CD4-positive, alpha-beta T cell treated with Interleukin-6 for 4 hours (primary cell): ENCODE data around the gene MMP17.
"Not testable (repeated sequence)": the region's sequence is repeated elsewhere in the genome, so short reads cannot be mapped to it uniquely, and the experiment has no call there.

ENCODE experiments used
- DNase-seq: peaks from one replicate; pipeline ENCODE4 v3.0.0-alpha.2; 2020; ENCODE audit warnings: mixed read lengths

MMP17 gene

DNA sequence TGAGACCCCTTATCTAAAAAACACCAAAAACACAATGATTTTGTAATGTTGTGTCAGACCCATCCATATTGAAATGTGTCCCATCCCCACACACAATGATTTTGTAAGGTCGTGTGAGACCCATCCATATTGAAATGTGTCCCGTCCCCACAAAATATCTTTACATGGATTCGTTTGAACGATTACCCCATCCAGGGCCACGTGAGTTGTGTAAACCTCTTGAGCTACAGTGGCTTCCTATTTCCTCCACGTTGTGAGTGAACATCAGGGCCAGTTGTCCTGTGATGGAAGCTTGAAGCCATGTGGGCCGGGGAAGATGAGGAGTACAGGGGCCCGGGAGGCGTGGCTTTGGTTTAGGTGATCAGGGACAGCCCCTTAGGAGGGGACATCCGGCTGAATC, 39.3 kb downstream of the MMP17 start:
- DNase-seq, result no peak

DNA sequence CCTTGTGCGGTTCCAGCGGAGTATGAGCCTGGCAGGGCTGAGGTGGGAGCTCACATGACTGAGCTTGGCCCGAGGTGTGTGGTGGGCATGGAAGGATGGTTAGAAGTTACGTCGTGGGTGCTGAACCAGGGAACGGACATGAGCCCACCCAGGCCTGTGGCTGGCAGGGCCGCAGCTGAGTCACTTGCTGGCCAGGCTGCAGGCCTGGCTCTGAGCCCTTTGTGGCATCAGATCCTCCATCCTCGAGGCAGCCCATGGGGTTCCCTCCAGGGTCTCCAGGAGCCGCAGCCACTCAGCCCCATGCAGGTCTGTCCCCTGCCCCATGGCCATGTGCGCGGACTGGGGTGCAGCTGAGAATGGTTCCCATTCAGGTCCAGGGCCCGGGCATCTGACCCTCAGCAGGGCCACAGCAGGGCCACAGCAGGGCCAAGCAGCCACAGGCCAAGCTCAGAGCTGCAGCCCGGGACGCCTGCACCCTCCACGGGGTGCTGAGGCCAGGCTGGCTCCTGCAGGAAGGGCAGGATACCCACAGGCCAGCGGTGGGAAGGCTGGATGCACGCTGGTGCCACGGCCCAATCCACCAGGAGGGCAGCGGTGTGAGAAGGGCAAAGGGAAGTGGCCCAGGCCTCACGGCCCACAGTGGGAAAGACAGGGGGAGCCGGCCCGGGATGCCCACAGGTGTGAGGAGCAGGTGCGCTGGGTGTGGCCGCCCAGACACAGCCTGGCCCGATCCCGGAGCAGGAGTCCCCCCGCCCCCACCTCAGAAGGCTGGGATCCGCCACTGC, 39.9 kb downstream of the MMP17 start:
- DNase-seq, result no peak

DNA sequence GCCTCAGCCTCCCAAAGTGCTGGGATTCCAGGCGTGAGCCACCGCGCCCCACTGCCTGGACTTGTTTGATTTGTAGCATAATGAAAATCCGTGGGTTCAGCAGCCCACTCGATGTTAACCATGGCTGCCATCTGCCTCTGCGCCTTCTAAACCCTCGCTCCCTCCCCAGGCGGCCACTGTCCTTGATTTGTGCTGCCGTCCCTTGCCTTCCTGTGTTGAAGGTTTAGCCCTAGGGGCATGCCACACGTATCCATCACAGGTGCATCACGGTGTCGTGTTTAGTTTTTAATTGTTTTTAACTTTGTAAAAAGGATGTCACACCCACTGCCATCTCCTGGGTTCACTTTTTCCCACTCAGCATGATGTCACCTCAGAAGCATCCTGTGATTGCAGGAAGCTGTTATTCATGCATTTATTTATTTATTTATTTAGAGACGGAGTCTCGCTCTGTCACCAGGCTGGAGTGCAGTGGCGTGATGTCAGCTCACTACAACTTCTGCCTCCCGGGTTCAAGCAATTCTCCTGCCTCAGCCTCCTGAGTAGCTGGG, 41.8 kb downstream of the MMP17 start:
- DNase-seq, result no peak

DNA sequence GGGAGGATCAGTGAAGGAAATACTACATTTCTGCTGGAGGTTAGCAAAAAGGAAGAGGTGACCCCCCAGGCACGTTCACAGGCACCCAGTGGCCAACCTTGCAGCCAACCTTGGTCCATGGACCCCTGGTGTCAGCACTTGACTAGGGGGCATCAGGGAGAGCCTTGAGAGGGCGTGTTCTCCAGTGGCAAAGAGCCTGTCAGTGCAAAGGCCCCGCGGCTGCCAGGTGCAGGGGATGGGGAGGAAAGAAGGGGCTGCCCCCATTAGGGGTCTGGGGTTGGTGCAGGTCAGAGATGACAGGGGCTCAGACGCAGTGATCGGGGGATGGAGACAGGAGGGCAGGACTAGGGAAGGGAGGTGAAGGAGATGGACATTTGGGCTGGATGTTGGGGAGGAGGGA, 43.5 kb downstream of the MMP17 start:
- DNase-seq, result no peak

DNA sequence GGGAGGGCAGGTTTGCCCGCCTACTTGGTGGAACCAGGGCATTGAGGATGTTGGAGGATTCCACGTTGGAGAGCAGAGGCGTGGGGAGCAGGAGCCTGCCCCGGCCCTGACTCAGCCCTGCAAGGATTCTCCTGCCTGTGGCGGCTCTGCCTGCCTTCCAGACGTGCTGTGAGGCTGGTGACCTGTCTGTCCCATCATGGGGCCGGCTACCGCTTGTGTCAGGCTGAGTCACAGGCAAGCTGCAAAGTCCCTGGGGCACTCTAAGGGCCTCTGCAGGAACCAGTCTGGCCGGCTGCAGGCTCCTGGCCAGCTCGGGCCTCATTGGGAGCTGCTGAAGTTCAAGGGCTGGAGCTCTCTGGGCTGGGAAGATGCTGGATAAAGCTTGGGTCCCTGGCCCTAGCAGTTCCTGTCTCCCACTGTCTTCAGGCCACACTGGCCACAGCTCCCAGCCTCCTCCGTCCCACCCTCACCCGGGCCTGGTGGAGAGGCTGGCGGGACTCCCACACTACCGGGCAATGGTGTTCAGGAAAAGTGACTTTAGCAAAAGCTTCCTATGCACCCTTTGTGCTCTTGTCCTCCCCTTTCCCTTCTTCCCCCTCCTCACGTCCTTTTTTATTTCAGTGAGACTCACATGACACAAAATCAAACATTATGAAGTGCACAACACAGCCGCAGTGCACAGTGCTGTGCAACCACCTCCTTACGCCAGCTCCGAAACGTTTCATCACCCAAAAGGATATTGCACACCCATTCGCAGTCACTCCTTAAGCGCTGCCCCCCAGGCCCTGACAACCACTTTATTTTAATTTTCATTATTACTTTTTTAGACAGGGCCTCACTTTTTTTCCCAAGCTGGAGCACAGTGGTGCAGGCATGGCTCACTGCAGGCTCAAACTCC, 44.2 kb downstream of the MMP17 start:
- no peak for DNase-seq

DNA sequence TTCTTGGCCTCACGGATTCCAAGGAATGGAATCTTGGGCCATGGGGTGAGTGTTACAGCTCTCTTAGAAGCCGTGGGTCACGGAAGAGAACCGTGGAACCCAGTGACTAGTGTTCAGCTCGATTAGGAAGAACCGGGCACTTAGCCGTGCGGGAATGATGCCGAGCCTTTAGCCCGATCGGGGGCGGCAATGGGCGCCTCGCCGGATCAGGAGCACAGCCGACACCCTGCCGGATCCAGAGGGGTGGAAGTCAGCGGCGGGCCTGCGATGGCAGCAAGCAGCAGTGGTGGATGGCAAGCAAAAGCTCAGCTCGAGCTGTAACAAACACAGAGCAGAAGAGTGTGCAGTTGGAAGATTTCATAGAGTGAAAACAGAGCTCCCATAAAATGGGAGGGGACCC, 45.1 kb downstream of the MMP17 start:
- DNase-seq, result no peak

DNA sequence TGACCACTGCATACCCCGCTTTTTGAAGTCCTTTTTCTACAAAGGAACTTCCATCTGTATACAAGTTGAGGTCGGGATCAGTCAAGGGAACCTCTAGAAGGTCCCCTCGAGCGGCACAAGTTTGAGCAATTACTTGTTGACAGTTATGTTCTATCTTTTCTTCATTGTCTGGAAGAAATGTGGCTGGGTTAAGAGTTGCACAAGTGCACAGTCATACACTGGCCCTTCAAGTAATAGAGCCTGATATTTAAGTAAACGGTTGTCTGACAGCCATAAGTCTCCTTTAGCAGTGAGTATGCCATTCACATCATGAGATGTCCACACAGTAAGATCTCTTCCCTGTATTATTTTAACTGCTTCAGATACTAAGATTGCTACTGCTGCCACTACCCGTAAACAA, 46.8 kb downstream of the MMP17 start:
- not testable (repeated sequence) for DNase-seq

DNA sequence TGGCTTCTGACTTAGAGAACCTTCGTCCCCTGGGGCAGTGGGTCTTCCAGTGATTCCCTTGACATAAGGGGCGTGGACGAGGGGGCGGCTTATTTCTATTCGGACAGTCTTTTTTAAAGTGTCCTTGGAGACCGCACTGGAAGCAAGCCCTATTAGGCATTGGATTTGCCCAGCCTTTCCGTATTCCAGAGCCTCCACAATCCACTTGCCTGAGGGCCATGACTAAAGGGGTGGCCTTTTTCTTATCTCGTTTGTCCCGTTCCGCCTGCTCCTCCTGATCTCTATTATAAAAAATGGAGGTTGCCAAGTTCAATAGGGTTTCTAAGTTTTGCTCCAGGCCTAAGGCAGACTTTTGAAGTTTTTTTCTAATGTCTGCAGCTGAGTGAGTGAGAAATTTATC, 49.0 kb downstream of the MMP17 start:
- DNase-seq, result not testable (repeated sequence)

DNA sequence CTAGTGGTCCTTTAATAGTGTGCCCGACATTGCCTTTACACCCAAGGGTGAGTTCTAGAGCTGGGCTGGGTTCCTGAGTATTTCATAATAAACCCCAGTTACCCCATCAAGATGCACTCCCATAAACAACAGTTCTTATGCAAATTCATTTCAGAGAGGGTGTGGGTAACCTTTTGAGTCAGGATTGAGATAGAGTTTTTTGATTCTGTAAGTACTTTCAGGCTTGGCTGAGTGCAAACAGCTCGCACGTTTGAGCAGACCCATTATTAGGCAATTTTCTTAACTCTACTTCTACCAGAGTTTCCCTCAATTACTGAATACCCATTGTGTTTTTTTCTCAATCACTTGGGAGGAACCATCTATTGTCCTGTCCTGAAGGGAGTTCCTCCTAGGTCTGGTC, 50.2 kb downstream of the MMP17 start:
- not testable (repeated sequence) for DNase-seq

DNA sequence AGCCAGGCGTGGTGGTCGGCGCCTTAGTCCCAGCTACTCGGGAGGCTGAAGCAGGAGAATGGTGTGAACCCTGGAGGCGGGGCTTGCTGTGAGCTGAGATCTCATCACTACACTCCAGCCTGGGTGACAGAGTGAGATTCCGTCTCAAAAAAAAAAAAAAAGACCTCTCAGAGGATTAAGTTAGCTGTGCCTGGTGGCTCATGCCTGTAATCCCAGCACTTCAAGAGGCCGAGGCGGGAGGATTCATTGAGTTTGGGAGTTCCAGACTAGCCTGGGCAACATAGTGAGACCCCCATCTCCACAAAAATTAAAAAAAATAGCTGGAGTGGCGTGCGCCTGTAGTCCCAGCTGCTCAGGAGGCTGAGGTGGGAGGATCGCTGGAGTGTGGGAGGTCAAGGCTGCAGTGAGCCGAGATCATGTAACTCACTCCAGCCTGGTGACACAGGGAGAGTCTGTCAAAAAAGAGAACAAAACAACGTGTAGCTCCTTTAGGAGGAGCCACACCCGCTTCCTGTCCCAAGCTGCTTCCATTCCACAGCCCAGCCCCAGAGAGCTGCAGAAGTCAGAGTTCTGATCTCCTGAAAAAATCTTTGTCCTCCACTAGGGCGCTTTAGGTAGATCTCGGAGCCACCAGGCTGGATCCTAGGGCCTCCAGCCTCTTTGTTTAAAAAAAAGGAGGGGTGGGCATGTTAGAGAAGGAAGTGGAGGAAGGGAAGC, 54.8 kb downstream of the MMP17 start:
- no peak for DNase-seq

DNA sequence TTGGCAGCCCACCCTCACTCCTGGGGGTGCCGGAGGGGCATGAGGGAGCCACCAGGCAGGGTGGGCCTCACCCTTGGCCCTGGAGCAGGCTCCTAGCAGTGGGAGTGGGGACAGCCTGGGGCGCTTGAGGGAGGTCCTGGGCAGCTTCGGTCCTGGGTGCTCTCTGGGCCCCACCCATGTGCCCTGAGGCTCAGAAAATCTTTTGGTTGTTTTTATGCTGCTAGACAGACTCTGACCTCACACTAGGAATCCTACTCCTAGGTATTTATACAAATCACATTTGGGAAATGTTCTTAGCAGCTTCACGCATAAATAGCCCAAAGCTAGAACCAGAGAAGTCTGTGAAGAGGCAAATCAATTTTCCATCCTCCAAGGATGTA, 55.3 kb downstream of the MMP17 start:
- no peak for DNase-seq

DNA sequence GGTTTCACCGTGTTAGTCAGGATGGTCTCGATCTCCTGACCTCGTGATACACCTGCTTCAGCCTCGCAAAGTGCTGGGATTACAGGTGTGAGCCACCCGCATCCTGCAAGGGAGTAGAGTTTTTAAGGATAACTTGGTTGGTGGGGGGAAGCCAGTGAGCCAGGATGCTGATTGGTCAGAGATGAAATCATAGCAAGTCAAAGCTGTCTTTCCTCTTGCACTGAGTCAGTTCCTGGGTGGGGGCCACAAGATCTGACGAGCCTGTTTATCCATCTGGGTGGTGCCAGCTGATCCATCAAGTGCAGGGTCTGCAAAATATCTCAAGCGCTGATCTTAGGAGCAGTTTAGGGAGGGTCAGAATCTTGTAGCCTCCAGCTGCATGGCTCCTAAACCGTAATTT, 56.9 kb downstream of the MMP17 start:
- not testable (repeated sequence) for DNase-seq

DNA sequence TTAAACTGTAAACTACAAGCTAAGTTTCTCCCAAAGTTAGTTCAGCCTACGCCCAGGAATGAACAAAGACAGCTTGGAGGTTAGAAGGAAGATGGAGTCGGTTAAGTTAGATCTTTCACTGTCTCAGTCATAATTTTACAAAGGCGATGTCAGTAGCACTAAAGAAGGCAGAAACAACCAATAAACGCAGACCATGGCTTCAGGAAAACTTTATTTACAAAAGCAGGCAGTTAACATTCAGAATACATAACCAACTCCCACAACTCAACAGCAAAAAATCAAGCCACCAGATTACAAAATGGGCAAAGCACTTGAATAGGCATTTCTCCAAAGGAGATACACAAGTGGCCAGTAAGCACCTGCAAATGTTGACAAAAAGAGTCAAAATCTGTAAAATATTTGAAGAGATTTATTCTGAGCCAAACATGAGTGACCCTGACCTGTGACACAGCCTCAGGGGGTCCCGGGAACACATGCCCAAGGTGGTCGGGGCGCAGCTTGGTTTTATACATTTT, 57.4 kb downstream of the MMP17 start:
- DNase-seq, result no peak

DNA sequence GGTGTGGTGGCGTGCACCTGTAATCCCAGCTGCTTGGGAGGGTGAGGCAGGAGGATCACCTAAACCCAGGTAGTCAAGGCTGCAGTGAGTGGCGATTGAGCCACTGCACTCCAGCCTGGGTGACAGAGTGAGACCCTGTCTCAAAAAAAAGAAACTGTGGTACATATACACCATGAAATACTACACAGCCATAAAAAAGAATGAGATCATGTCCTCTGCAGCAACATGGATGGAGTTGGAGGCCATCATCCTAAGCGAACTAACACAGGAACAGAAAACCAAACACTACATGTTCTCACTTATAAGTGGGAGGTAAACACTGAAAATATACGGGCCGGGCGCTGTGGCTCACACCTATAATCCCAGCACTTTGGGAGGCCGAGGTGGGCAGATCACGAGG, 63.5 kb downstream of the MMP17 start:
- not testable (repeated sequence) for DNase-seq

DNA sequence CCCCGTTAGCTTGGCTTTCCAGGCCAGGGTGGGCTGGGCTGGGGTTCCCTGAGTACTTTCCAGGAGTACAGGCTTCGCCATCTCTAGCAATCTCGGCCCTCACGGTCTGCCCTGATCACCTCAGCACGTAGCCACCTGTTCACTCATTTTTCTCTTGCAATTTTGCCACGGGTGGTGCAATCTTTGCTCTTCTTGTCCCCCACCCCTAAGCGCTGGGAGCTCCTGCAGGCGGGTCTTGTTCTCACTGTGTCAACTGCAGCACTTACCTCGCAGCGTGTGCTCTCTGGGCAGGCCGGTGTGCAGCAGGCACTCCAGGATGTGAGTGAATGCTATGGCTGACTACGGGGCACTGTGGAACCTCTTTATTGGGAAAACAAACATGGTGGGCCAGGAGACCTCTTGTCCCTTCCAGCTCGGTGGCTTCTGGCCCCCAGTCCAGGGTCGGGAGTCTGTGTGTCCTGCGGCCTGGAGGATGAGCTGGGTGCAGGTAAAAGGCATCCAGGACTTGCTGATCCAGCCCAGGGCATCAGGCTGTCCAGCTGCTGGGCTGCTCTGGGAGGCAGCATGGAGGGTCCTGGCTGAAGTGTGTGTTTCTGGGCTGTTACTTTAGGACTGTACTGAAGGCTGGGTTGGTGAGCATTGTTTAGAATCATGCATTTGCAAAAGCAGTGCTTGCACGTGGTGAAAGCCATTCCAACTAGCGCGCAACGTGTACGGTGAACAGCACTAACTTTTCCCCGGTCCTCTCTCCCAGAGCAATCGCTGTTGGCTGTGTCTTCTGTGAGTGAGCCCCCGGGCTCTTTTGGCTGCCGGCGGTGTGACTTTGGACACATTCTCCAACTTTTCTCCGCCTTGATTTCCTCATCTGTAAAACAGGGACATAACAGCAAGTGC, 64.8 kb downstream of the MMP17 start:
- no peak for DNase-seq

DNA sequence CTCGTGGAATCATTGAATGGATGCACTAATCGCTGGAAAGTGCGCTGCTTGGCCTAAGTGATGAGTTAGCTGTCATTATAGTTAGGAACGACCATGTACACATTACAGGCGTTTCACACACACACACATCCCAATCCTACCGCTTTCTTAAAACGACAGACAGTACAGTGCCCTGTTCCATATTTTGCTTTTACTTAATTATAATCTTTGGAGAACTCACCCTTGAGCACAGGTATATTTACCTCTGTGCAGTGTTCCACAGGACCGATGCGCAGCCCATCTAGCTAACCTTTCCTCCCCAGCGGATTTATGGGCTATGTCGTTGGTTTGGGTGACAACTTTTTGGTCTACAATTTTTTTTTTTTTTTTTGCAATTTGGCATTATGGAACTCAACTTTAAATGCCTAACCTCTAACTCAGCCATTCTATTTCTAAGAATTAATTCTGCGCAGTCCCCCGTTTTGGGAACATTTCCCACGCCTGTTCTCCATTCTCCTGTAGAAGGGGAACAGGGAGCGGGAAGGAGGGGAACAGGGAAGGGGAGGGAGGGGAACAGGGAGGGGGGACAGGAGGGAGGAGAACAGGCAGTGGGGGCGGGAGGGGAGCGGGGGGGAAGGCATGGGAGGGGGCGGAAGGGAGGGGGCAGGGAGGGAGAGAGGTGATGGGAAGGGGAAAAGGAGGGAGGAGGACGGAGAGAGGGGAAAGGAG, 65.6 kb downstream of the MMP17 start:
- no peak for DNase-seq

DNA sequence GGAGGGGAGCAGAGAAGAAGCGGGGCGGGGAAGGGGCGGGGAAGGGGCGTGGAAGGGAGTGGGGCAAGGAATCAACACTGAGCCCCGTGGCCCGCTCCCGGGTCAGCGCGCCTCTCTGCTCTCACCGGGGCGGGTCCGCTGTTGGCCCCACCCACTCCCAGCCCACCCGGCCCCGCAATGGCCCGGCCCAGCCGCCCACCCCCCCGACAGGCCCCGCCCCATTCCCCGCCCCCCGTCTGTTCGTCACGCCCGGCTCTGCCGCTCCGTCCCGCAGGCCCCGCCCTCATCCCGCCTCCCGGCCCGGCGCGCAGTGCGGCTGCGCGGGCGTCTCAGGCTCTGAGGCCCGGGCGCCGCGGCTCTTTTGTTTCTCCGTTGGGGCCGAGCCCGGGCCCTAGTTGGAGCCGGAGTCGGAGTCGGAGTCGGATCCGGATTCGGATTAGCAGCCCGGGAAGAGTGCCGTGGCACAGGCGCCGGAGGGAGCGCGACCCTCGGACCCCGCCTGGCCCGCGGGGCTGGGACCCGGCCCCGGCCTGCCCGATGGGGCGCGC, 66.2 kb downstream of the MMP17 start, which contains the start of gene ULK1:
TSS of gene ULK1 (plus strand) at position 310 of the 548 bp plus-strand sequence. CDS start 380 bp downstream, outside the sequence.
- peak; percentile 95 for DNase-seq

DNA sequence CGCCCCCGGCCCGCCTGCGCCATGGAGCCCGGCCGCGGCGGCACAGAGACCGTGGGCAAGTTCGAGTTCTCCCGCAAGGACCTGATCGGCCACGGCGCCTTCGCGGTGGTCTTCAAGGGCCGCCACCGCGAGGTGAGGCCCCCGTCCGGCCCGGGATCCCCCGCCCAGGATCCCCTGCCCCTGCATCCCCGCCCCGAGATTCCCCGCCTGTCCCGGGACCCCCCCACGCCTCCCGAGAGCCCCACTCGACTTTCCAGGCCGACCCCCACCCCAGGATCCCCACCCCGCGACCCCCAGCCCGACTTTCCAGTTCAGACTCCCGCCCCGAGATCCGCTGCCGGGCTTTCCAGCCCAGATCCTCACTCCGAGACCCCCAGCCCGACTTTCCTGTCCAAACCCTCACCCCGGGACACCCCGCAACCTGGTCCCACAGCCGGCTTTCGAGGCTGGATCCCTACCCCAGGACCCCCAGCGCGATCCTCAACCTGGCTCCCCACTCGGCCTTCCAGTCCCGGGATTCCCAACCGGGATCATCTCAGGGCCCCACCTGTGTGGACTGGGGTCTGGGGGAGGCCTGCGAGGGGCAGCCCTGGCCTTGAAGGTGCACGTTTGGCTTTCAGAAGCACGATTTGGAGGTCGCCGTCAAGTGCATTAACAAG, 66.9 kb downstream of the MMP17 start:
- DNase-seq, result no peak

DNA sequence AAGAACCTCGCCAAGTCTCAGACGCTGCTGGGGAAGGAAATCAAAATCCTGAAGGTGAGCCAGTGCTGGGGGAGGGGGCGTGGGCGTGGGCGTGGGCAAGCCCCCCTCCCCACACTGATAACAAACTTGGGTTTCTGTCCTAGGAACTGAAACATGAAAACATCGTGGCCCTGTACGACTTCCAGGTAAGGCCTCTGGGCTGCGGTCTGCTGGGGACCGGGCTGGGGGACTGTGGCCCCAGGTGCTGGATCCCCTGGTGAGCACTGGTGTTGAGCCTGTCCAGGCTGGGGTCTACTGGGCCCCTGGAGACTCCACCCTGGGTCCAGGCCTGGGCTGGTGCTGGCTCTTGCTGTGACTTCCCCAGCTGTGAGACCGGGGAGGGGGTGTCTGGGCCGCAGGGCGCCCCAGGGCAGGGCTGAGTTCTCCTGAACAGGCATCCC, 67.5 kb downstream of the MMP17 start:
- peak; percentile 38 for DNase-seq
